Stimulated activated CD8-positive, alpha-beta memory T cell treated with anti-CD3 and anti-CD28 coated beads, Interleukin-4, amount 100 ng/mL, for 48 hours (primary cell): Measurements from ENCODE around the gene HMGB2.

ENCODE experiments used
- DNase-seq: peaks from one replicate; pipeline ENCODE4 v3.0.0-alpha.2; 2020

Gene HMGB2

DNA sequence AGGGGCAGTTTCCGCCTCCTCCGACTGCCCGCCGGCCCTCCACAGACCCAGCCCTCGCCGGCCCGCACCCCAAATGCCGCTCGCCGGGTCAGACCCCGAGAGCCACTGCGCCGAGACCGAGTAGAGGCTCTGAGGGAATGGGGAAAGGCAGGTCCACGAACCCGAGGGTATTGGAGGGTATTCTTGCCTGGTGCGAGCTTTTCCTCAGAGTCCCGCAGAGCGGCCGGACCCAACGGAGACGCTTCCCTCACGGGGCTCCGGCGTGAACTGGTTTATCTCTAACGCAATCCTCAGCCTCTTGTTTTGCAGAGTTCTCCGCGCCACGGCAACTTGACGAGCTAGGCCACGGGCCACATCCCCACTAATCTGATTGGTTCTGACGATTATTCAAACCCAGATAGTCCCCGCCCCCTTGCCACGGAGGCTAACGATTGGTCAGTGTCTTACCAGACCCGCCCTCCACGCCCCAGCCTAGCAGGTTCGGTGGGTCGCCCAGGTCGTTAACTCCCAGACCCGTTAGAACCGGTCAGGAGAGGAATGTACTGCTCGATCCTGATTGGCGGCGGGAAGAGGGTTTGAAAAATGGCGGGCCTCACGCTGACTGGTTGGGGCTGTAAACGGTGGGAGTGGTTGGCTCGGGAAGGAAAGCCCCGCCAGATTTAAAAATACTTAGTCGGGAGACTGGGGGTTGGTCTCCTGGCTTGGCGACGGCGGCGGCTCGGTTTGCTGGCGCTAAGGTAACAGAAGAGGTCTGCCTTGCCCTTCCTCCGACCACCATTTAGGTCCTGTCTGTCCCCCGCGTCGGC is at the start of gene HMGB2:
TSS of gene HMGB2 (minus strand) at position 274 of the 806 bp plus-strand sequence. CDS start 709 bp downstream, outside the sequence.
- DNase-seq: peak; percentile 100

DNA sequence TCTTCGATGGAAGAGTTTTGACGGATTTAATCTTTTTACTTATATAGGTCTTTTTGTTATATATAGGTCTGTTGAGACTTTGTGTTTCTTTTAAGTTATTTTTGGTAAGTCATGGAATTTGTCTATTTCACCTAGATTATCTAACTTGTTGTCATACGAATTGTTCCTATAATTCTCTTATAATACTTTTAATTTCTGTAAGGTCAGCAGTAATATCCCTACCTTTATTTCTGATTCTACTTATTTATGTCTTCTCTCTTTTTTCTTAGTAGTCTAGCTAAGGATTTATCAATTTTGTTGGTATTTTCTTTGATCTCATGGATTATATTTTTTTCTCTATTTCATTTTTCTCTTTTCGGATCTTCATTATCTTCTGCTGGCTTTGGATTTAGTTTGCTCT is 48.2 kb upstream of the HMGB2 start:
- DNase-seq: no peak

DNA sequence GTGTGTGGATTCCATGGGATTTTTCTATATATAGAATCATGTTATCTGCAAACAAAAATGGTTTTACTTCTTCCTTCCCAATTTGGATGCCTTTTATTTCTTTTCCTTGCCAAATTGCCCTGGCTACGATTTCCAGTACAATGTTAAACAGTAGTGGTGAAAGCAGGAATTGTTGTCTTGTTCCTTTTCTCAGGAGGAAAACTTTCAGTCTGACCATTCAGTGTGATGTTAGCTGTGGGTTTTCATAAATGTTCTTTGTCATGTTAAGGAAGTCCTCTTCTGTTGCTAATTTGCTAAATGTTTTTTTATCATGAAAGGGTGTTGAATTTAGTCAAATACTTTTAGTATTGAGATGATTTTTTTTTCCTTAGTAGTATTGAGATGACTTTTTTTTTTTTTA is 47.5 kb upstream of the HMGB2 start:
- DNase-seq: no peak

DNA sequence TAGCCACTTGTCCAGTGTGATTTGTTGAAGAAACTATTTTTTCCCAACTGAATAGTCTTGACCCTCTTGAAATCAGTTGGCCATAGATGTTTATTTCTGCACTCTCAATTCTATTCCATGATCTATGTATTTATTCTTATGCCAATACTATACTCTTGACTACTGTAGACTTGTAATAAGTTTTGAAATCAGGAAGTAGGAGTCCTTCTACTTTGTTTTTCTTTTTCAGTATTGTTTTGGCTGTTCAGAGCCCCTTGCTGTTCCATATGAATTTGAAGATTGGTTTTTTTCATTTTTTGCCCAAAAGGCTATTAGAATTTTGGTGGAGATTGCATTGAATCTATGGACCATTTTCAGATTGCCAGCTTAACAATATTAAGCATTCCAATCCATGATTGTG is 46.8 kb upstream of the HMGB2 start:
- no peak for DNase-seq

DNA sequence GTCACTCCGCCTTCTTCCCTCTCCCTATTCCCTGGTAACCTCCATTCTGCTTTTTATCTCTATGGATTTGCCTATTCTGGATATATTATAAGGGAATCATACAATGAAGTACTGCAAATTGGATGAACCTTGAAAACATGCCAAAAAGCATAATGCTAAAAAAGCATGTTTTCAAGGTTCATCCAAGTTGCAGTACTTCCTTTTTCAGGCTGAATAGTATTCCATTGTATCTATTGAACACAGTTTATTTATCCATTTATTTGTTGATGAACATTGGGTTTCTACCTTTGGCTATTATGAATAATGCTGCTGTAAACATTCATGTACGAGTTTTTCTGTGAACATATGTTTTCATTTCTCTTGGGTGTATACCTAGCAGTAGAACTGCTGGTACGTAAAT is 45.8 kb upstream of the HMGB2 start:
- no peak for DNase-seq

DNA sequence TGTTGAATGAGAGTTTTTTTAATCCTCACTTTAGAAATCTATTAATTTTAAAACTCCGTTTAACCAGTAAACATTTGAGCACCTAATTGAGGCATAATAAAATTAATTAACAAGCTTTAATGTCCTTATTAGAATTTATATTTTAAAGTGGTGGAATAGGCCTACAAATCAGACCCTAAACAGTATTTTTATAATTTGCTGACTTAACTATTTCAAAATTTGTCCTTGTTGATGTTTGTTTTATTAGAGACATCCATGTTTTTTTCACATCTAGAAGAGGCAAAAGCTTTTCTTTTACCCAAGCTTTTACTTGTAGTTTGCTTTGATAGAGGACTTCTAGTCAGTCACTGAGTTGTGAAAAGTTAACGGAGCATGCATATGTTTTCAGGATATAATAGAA is 40.4 kb upstream of the HMGB2 start:
- no peak for DNase-seq

DNA sequence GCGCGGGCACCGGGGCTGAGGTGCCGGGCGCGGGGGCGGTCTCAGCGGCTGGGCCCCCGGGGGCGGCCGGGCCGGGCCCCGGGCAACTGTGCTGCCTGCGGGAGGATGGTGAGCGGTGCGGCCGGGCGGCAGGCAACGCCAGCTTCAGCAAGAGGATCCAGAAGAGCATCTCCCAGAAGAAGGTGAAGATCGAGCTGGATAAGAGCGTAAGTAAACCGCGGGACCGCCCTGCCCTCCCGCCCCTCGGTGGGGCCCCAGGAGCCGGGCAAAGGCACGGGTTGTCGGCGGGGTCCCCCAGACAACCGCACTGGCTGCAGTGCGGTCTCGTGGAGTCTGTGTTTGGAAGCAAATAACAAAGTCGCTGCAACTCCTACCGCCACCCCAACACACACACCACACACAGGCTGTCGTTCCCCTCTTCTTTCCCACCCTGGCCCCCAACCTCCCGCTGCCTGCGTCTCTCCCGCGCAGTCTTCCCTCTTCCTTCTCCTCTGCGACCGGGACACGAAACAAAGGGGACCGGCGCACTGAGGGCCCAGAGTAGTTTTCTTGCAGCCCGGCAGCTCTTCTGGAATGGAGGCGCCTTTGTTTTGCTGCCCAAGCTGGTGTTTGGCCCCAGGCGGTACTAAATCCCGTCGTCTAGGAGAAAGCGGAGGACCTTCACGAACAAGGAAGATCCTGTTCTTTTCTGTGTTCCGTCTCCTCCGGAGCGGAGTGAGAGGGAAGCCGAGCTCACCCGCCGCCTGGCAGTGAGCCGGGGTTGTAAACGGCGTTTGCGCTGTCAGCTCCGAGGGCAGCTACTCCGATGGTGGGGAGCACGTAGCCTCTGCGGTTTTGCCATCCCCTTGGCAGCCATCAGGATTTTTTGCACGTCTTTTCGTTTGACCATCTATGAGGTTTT is 37.4 kb upstream of the HMGB2 start:
- DNase-seq: peak; percentile 55

DNA sequence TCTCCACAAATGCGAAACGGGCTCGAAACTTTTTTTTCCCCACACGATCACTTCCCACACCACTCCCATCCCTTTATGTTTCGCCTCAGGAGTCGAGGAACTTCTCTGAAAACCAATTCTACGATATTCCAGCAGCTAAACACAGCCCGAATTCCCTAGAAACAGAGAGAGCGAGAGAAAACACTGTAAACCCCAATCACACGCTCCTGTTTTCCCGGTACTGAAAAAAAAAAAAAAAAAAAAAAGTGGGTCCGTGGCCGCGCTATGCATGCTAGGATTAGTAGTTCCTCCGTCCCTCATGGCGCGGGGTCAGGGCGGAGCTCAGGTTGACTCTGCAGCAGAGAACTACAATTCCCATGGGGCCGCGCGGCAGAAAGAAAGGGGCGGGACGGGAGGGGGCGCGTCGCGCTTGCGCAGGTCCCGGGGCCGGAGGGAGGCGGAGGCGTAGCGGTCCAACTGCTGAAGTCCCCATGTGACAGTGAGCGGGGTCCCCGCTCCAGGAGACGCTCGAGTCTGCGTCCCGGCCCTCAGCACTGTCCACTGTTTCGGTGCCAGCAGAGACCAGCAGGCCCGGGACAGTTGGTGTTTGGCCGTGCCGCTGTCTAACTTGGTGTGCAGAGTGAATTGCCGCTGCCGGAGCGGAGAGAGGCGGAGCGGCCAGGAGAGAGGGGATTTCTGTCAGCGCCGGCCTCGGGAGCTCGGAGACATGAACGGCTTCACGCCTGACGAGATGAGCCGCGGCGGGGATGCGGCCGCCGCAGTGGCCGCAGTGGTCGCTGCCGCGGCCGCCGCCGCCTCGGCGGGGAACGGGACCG is 36.5 kb upstream of the HMGB2 start, which contains the start of gene SAP30:
TSS of gene SAP30 (plus strand) at position 478 of the 815 bp plus-strand sequence. CDS start at position 707, 229 bp downstream.
- peak; percentile 96 for DNase-seq

DNA sequence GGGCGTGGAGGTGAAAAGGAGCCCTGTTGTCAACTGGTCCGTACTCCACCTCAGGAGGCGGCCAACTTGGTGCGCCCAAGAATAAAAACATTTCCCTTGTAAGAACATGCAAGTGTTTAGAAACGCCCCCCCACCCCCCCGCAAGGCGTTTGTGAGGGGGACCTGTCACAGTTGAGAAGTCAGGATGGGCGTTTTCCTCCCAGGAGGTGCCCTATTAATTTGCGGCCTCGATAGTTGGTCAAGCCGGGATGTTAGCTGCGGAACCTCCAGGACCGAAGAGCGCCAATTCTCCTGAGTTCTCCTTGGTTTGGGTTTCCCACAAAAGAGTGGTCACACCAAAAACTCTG is 35.9 kb upstream of the HMGB2 start:
- DNase-seq: peak; percentile 73

DNA sequence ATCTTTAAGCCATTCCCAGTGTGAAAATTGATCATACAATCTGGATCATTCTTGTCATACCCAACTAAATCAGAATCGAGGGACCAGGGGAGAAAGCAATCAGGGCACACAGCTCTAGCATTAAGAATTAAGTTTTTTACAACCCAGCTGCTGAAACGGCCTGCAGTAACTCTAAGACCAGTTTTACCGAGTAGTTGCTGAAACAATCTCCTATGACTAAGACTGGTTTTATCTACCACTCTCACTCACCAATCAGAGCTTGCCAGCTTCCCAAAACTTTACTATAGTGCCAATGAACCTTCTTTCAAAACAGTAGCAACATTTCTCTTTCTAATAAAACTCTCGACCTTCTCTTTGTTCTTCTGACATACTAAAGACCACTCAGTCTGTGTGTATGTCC is 33.8 kb upstream of the HMGB2 start:
- no peak for DNase-seq

DNA sequence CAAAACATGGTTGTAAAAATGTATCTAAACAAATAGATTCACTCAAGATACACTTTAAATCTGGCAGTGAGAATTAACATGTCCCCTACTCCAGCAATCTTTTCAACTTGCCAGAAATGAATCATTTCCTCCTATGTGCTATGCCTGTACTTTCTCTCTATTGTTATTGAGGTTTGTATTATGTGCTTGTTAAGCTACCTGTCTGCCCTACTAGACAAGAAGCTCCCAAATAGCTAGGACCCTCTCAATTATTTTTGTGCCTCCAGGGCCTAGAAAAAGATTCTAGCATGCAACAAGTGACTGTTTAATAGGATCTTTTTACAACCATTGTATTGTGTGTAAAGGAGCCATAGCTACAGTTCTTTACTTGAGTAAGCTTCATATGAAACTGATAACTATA is 33.1 kb upstream of the HMGB2 start:
- no peak for DNase-seq

DNA sequence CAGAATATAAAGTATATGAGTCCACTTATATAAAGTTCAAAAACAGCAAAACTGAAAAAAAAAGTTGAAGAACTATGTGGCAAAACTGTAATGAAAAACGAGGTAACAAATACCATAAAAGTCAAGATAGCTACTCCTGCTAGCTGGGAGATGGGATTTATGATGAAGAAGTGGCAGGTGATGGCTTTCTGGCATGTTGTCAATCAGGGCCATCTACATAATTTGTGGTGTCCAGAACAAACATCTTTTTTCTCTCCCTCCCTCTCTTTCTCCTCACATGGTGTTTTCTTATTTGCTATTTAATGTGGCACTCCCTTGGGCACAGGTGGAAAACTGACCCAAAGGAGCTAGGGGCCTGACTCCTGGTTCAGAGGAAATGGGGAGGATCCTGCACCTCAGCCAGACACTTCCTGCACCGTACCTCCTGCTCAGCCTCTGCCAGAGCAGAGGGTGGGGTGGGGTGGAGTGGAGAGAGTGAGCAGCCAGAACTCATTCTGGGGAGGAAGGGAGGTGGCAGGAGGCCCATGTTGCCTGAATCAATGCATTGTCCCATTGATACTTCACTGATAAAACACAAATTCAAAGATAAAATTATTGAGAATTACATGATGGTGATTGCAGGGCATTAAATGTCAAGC is 31.3 kb upstream of the HMGB2 start:
- no peak for DNase-seq

DNA sequence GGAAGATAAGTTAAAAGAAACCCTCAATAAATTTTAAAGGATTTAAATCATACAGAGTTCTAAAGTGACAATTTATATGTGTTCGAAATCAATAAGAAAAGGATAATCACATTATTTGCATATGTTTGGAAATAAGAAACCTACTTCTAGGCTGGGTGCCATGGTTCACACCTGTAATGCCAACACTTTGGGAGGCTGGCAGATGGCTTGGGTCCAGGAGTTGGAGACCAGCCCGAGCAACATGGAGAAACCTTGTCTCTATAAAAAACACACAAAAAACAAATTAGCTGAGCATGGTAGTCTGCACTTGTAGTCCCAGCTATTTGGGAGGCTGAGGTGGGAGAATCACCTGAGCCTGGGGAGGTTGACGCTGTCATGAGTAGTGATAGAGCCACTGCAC is 28.5 kb upstream of the HMGB2 start:
- DNase-seq: no peak

DNA sequence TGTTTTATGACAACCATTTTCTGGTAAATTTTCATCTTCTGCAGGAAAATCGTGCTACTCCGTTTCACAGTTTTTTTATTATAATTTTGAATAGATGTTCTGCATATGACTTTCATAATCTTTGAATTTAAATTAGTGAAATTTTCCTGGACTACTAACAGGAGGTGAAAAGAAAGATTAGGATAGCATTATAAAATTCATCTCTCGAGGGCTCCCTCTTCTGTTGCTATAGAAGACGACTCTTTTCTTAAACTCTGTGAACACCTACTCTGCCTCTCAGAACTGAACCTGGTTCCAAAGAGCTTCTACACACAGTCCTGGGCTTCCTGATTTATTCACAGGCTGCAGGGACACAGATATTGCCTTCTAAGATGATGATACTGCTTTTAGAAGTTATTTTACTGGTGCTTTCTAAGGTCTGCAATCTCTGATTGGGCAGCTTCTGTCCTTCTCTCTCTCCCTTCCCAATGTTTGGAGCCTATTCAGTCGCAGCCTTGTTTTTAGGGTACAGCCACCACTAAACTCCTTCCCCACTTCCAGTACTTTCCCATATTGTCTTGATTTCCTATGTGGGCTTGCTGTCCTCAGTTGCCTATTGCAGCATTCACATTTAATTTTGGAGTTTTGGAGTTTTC is 26.5 kb upstream of the HMGB2 start:
- no peak for DNase-seq

DNA sequence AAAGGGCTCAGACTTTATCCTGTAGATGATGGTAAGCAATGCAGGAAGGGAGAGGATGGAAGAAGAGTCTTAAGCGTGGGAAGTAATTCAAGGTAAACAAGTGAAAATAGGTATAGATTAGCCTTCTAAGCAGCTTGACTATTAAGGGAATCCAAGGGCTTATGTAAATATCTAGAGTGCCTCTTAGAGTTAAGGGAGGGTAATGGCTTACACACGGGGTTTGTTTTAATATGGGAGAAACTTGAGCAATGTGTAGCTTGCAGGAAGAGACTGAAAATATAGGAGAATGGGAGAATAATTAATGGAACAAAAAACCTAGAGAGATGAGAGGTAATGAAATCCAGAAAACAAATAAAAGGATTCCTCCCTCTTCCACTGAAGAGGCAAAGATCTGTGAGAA is 23.8 kb upstream of the HMGB2 start:
- no peak for DNase-seq

DNA sequence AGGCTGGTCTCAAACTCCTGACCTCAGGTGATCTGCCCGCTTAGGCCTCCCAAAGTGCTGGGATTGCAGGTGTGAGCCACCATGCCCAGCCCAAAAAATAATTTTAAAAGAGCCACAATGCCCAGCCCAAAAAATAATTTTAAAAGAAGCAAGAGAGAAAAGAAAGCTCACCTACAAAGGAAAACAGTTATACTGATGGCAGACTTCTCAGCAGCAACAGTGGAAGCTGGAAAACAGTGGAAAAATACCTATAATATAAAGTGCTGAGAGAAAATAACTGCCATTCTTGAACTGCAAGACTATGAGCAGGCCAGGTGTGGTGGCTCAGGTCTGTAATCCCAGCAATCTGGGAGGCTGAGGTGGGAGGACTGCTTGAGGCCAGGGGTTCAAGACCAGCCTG is 13.3 kb upstream of the HMGB2 start:
- no peak for DNase-seq

DNA sequence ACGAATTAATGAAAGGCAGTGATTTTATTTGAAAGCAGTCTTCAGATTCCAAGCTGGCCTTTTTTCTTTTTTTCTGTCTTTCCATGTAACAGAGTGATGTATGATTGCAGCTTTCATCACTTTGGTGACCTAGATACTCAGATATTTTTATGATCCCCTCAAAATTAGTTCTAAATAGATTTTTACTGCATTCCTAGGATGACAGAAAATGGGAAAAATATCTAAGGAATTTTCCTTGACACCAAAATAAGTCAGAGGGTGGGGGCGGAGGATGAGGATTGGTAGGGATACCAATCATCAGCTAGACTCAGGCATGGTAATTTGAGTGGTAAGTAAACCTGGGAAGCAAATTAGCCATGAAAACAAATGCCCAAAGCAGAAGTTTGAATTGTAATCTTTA is 11.9 kb upstream of the HMGB2 start:
- no peak for DNase-seq

DNA sequence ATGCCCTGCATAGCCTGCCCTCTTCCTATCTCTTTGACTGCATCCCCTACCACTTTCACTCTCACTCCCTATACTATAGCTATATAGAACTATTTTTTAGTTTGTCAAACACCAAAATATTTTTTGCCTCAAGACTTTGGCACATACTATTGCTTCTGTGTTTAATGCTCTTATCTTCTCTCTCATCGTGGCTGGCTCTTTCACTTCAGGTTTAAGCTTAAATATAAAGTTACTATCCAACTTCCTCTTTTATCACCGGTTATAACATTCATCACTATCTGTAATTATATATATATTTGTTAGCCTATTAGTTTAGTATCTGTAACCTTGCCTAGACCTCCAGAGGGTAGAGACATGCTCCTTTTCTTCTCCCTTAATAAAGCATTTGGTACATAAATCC is 11.5 kb upstream of the HMGB2 start:
- DNase-seq: no peak

DNA sequence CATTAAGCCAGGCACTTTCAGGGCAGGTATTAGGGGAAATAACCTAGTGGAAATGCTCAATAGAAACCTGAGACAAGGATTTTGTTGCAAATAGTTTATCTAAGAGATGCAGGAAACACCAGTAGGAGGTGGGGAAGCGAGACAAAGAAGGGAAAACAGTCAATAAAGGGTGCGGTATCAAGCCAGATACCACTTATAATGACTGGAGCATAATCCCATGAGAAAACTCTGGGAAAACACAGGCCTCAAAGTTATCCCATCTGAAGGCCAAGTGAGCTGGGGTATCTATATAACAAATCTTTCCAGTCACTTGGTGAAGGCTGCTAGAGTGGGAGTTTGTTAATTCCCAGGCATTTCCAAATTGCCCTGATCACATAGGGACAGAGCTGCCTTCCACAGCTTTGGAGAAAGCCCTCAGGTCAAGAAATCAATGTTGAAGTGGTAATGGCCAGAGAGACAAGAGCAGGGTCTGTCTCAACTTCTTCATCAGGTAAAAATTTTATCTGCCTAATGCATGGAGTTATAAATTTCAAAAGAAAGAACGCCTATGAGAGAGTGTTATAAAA is 9.8 kb upstream of the HMGB2 start:
- no peak for DNase-seq

DNA sequence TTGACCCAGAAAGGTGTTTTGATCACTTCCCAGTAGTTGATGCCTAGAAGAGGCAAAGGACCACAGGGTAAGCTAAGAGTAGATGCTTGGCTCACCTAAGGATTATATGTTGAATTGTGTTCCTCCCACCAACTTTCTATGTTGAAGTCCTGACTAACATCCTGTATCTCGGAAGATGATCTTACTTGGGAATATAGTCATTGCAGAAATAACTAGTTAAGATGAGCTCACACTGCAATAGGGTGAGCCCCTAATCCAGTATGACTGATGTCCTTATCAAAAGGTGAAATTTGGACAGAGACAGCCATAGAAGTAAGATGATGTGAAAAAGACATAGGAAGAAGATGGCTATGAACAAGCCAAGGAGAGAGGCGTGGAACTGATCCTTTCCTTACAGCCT is 3.3 kb upstream of the HMGB2 start:
- DNase-seq: no peak

DNA sequence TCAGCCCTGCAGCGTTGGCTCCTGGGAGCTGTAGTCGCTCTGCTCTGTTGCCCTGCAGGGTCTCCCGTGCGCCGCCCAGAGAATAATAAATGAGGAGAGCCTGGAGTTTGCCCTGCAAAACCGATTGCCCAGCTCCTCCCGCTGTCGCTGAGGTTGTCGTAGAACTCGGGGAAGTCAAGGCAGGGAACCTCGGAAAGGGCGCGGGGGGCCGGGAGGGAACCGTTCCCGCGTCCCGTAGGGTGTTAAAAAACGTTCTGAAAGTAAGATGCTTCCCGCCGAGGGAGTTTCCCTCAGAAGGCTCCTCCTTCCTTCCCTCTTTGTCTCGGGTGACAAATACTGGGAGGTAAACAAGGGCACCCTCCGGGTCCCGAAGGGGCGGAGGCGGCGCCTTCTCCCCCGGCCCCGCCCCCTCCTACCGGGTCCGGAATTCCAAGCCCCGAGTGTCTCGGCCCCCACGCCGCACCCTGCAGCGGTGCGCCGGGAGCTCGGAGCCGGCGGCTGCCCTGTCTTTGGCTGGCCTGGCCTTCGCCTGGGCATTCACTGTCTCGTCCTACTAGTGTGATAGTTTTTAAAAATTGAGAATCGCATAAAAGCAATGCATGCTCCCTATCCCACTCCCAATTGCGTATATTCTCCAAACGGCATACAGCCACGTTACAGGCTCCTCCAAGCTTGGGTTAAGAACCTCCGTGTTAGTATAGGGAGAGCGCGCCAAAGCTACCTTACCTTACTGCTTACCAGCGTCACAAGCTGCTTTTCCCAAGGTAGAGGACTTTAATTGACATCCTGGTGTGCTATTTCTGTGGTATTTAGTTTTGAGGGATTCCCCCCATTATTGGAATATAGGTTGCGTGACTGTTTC is 964 bp upstream of the HMGB2 start:
- DNase-seq: peak; percentile 70
